ENCODE results near the gene DNASE1L3. TPM values are rescaled to one million over a fixed set of nuclear protein-coding genes. Genes with fewer than 3 reads are reported as not detected.
"Not testable (repeated sequence)": the region's sequence is repeated elsewhere in the genome, so short reads cannot be mapped to it uniquely, and the experiment has no call there.

DNASE1L3 gene
- total RNA-seq, 2 donors from 2014 or later, result 2.3 to 3.8 TPM

DNA sequence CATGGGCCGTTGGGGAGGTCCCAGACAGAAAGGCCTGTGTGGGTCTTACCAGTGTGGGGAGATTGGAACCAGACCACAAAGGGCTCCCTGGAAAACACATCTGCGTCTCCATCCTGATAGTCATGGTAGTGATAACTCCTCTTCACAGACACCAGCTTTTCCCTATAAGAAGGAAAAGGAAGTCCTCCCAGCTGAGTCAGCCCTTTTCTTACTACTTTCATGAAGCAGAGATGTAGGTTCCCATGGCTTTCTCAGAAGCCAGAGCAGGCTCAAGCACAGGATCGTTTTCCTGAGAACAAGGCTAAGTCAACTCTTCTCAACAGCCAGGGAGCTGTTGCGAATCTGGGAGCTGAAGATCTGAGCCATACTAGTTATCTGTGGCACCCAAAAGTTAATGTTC lies 6.1 kb downstream of the DNASE1L3 start:
- no peak overlapping the region for H3K27ac ChIP-seq
- no peaks in the 10 kb centered on the region for H3K36me3 ChIP-seq
- DNase-seq (ENCODE audit: low spot score) (no peak), ATAC-seq (ENCODE audit: insufficient number of reproducible peaks, low FRiP score, low read depth) (no peak)
- H3K4me3 ChIP-seq, result no peak overlapping the region
- no peaks in the 10 kb centered on the region for H3K9me3 ChIP-seq
- TF ChIP-seq, protein P1, sequence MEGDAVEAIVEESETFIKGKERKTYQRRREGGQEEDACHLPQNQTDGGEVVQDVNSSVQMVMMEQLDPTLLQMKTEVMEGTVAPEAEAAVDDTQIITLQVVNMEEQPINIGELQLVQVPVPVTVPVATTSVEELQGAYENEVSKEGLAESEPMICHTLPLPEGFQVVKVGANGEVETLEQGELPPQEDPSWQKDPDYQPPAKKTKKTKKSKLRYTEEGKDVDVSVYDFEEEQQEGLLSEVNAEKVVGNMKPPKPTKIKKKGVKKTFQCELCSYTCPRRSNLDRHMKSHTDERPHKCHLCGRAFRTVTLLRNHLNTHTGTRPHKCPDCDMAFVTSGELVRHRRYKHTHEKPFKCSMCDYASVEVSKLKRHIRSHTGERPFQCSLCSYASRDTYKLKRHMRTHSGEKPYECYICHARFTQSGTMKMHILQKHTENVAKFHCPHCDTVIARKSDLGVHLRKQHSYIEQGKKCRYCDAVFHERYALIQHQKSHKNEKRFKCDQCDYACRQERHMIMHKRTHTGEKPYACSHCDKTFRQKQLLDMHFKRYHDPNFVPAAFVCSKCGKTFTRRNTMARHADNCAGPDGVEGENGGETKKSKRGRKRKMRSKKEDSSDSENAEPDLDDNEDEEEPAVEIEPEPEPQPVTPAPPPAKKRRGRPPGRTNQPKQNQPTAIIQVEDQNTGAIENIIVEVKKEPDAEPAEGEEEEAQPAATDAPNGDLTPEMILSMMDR (IDR thresholded peaks at IDR 0.05), result no peak
- H3K4me1 ChIP-seq (ENCODE audit: control insufficient read depth in 1 of 2, low read depth in 2 of 2), result peaks cover 0 to 5% of the 10 kb centered on the region in 2 donors
- H3K27me3 ChIP-seq (replicated peaks; ENCODE audit: insufficient read depth), result no peaks in the 10 kb centered on the region

DNA sequence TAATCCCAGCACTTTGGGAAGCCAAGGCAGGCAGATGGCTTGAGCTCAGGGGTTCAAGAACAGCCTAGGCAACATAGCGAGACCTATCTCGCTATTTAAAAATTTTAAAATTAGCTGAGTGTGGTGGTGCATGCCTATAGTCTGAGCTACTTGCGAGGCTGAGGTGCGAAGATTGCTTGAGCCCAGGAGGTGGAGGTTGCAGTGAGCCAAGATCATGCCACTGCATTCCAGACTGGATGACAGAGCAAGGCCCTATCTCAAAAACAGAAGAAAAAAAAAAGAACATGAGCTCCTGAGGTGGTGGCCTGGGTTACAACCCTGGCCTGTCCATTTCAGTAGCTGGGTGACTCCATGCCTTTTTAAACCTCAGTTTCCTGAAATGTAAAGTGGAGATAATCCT lies 7.2 kb downstream of the DNASE1L3 start:
- DNase-seq (ENCODE audit: low spot score) (no peak), ATAC-seq (ENCODE audit: insufficient number of reproducible peaks, low FRiP score, low read depth) (no peak)
- TF ChIP-seq, protein P1 (IDR thresholded peaks at IDR 0.05), result no peak
- no peaks in the 10 kb centered on the region for H3K36me3 ChIP-seq
- peaks cover 11 to 13% of the 10 kb centered on the region in 2 donors for H3K4me1 ChIP-seq (ENCODE audit: control insufficient read depth in 1 of 2, low read depth in 2 of 2)
- H3K9me3 ChIP-seq, result no peaks in the 10 kb centered on the region
- no peak overlapping the region for H3K4me3 ChIP-seq
- H3K27me3 ChIP-seq (replicated peaks; ENCODE audit: insufficient read depth), result no peaks in the 10 kb centered on the region
- H3K27ac ChIP-seq, result no peak overlapping the region

DNA sequence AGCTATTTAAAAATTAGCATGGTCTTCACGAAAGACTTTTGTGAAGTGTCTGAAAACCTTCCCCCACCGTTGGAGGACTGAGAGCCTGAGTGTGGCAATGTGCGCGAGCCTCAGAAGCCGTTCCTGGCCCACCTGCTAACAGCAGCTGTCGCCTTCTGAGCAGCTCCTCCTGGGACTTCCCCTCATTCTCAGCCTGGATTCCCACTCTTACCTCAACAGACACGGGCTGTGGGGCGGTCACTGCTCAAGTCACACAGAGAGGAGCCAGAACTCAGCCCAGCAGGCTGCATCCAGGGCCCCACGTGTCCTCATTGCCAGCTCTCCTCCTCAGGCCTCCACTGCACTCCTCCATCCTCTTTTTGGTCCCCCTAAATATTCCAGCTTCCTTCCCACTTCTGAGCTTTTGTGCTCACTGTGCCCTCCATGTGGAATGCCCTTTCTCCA lies 7.8 kb downstream of the DNASE1L3 start:
- H3K27ac ChIP-seq, result no peak overlapping the region
- ATAC-seq (ENCODE audit: insufficient number of reproducible peaks, low FRiP score, low read depth) (no peak), DNase-seq (ENCODE audit: low spot score) (no peak)
- H3K4me3 ChIP-seq, result no peak overlapping the region
- TF ChIP-seq, protein P1 (IDR thresholded peaks at IDR 0.05), result no peak
- H3K9me3 ChIP-seq, result no peaks in the 10 kb centered on the region
- no peaks in the 10 kb centered on the region for H3K36me3 ChIP-seq
- no peaks in the 10 kb centered on the region for H3K27me3 ChIP-seq (replicated peaks; ENCODE audit: insufficient read depth)
- peaks cover 16 to 19% of the 10 kb centered on the region in 2 donors for H3K4me1 ChIP-seq (ENCODE audit: control insufficient read depth in 1 of 2, low read depth in 2 of 2)

DNA sequence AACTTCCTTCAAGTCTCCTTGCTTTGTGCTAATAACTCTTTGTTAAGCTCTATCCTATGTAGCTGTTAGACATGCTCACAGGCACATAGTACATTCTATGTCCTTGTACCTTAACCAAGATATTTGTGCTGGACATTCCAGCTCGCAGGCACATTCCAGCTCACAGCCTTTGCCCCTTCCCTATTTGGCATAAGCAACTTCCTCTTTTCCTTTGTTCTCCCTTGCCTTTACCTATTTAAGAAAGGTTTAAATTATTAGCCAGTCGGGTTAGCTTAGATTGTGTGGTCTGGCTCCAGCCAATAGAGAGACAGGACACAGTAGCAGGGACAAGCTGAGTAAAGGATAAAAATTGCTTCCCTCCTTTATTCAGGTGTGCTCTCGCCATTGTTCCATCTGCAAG lies 9.3 kb downstream of the DNASE1L3 start:
- H3K36me3 ChIP-seq; H3K27me3 ChIP-seq (replicated peaks; ENCODE audit: insufficient read depth); DNase-seq (ENCODE audit: low spot score); H3K9me3 ChIP-seq; ATAC-seq (ENCODE audit: insufficient number of reproducible peaks, low FRiP score, low read depth); H3K27ac ChIP-seq; H3K4me3 ChIP-seq: not testable (repeated sequence)
- H3K4me1 ChIP-seq (ENCODE audit: control insufficient read depth in 1 of 2, low read depth in 2 of 2), result peaks cover 16 to 22% of the 10 kb centered on the region in 2 donors

DNA sequence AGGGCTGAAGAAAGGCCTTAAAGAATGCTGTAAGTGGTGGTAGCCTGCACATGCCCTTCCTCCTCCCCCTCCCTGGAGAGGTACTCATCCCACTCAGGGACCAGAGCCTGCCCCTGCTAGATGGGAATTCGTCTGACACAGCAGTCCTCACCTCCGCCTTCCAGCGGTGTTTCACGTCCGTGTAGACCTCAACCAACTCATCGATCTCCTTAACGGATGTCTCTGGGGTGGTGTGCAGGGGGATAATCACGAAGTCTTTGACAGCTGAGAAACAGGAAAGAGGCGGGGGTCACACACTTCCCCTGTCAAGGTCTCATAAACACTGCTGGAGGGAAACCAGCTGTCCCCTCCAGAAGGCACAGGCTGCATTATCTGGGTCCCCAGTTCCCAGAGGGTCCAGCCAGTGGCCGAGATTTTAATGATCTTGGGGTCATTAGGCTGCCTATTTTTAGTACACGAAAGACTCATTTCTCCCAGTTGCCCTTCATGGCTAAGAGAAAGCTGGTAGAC lies 9.9 kb downstream of the DNASE1L3 start:
- no peaks in the 10 kb centered on the region for H3K36me3 ChIP-seq
- ATAC-seq (ENCODE audit: insufficient number of reproducible peaks, low FRiP score, low read depth) (no peak), DNase-seq (ENCODE audit: low spot score) (no peak)
- TF ChIP-seq, protein P1 (IDR thresholded peaks at IDR 0.05), result no peak
- peaks cover 16 to 22% of the 10 kb centered on the region in 2 donors for H3K4me1 ChIP-seq (ENCODE audit: control insufficient read depth in 1 of 2, low read depth in 2 of 2)
- H3K27ac ChIP-seq, result no peak overlapping the region
- H3K4me3 ChIP-seq, result no peak overlapping the region
- no peaks in the 10 kb centered on the region for H3K27me3 ChIP-seq (replicated peaks; ENCODE audit: insufficient read depth)
- H3K9me3 ChIP-seq, result no peaks in the 10 kb centered on the region

DNA sequence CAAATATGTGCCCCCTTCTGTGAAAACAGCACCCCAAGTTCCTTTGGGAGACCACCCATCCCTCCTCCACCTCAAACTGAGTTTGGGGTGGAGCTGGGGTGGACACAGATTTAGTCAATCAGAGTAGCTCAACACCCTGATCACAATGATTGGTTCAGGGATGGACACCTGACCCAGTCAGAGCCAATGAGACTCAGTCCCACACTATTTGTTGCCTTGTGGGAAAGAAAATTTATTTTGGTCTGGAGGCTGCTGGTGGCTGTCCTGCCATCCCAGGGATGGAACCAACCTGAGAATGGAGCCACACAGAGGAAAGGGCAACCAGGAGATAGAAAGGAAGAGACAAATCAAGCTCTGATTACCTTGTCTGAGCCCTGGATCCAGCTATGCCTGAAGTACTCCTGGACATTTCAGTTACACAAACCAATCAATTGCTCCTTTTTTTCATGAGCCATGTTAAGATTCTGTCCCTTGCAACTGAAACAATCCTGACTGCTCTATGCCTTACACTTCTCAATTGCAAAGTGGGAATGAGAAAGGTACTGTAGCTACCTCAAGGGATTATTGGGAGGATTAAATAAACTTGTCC lies 10.6 kb downstream of the DNASE1L3 start:
- H3K27ac ChIP-seq, result no peak overlapping the region
- no peak for DNase-seq (ENCODE audit: low spot score)
- no peaks in the 10 kb centered on the region for H3K27me3 ChIP-seq (replicated peaks; ENCODE audit: insufficient read depth)
- ATAC-seq (ENCODE audit: insufficient number of reproducible peaks, low FRiP score, low read depth), result no peak
- no peaks in the 10 kb centered on the region for H3K36me3 ChIP-seq
- H3K9me3 ChIP-seq, result no peaks in the 10 kb centered on the region
- H3K4me1 ChIP-seq (ENCODE audit: control insufficient read depth in 1 of 2, low read depth in 2 of 2), result peaks cover 16 to 22% of the 10 kb centered on the region in 2 donors
- H3K4me3 ChIP-seq, result no peak overlapping the region
- TF ChIP-seq, protein P1 (IDR thresholded peaks at IDR 0.05), result no peak
